Measurements from ENCODE around the gene KRT80. TPM values are rescaled to one million over a fixed set of nuclear protein-coding genes. Genes with fewer than 3 reads are reported as not detected.

The KRT80 gene
- total and polyA plus RNA-seq, 2 of the 13 experiments (the other 11 are each of a cell fraction or from before 2014, with no cell fraction given) = 0.27 to 0.53 TPM

GRCh38 chr12:52139147-52139546 lies 52.7 kb downstream of the KRT80 start (continued):
- TF ChIP-seq ELK4 (CRISPR knock-in tag; IDR thresholded peaks at IDR 0.05; ENCODE audit: borderline replicate concordance) (no peak), TMF1 (CRISPR knock-in tag; IDR thresholded peaks at IDR 0.05; ENCODE audit: low read depth) (no peak), ZXDC (CRISPR knock-in tag; IDR thresholded peaks at IDR 0.05) (no peak), HNRNPL (IDR thresholded peaks at IDR 0.05; ENCODE audit: low read depth, low read length) (no peak), MLXIP (CRISPR knock-in tag; IDR thresholded peaks at IDR 0.05; ENCODE audit: borderline replicate concordance) (no peak), HDAC1 (CRISPR knock-in tag; IDR thresholded peaks at IDR 0.05) (no peak)
- TF ChIP-seq, protein P1, sequence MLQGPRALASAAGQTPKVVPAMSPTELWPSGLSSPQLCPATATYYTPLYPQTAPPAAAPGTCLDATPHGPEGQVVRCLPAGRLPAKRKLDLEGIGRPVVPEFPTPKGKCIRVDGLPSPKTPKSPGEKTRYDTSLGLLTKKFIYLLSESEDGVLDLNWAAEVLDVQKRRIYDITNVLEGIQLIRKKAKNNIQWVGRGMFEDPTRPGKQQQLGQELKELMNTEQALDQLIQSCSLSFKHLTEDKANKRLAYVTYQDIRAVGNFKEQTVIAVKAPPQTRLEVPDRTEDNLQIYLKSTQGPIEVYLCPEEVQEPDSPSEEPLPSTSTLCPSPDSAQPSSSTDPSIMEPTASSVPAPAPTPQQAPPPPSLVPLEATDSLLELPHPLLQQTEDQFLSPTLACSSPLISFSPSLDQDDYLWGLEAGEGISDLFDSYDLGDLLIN (CRISPR knock-in tag; IDR thresholded peaks at IDR 0.05; ENCODE audit: borderline replicate concordance) = no peak
